Liver (tissue), 9 donors: Measurements from ENCODE around the gene C16orf89. TPM values are rescaled to one million over a fixed set of nuclear protein-coding genes. Genes with fewer than 3 reads are reported as not detected.
"Not testable (repeated sequence)": the region's sequence is repeated elsewhere in the genome, so short reads cannot be mapped to it uniquely, and the experiment has no call there.

ENCODE experiments used
- DNase-seq: peaks from one replicate; pipeline ENCODE4 v3.0.0-alpha.2; 2017; ENCODE audit warnings: low spot score
- H3K27ac ChIP-seq, 2 donors: one replicate each; pipeline ENCODE4 v1.7.0; 2013; ENCODE audit warnings: inconsistent platforms in 2 of 2, low read length in 2 of 2, control low read depth in 1 of 2, low read depth in 1 of 2, mild to moderate bottlenecking in 1 of 2
- H3K27me3 ChIP-seq, 4 donors: one replicate each; pipeline versions ENCODE4 v1.6.1 to v1.7.0; 2013; ENCODE audit warnings: low read length in 3 of 4, inconsistent platforms in 1 of 4, mild to moderate bottlenecking in 1 of 4, moderate library complexity in 1 of 4; ENCODE audit not compliant: control insufficient read depth in 4 of 4, insufficient read depth in 4 of 4
- H3K36me3 ChIP-seq, 4 donors: one replicate each; pipeline versions ENCODE4 v1.6.1 to v1.7.0; 2013; ENCODE audit warnings: low read length in 3 of 4, mild to moderate bottlenecking in 3 of 4, low read depth in 1 of 4, moderate library complexity in 1 of 4; ENCODE audit not compliant: control insufficient read depth in 4 of 4, insufficient read depth in 3 of 4
- H3K4me1 ChIP-seq, 4 donors: one replicate each; pipeline versions ENCODE4 v1.6.1 to v1.7.0; 2013; ENCODE audit warnings: low read length in 3 of 4, mild to moderate bottlenecking in 3 of 4, moderate library complexity in 1 of 4; ENCODE audit not compliant: control insufficient read depth in 4 of 4, insufficient read depth in 4 of 4
- H3K4me3 ChIP-seq, 3 donors: one replicate each; pipeline versions ENCODE4 v1.6.1 to v1.7.0; 2013; ENCODE audit warnings: low read length in 3 of 3, control low read depth in 1 of 3, low read depth in 1 of 3, mild to moderate bottlenecking in 1 of 3
- H3K9ac ChIP-seq, 2 donors: one replicate each; pipeline ENCODE4 v1.7.0; 2013; ENCODE audit warnings: low read length in 2 of 2, mild to moderate bottlenecking in 2 of 2, moderate library complexity in 2 of 2, control low read depth in 1 of 2, low read depth in 1 of 2
- H3K9me3 ChIP-seq, 4 donors: one replicate each; pipeline versions ENCODE4 v1.6.1 to v1.7.0; 2013; ENCODE audit warnings: low read length in 3 of 4; ENCODE audit not compliant: control insufficient read depth in 4 of 4
- FOXA2 ChIP-seq: IDR thresholded peaks from 2 replicates; pipeline ENCODE4 v1.6.1; 2016; ENCODE audit warnings: antibody characterized with exemption
- GABPA ChIP-seq, 2 donors: IDR thresholded peaks in 1 of 2; conservative IDR thresholded peaks in 1 of 2; 2 replicates each; pipeline ENCODE4 v1.6.1; 2016; ENCODE audit warnings: antibody characterized with exemption in 2 of 2, mild to moderate bottlenecking in 1 of 2, moderate library complexity in 1 of 2
- JUND ChIP-seq, 2 donors: IDR thresholded peaks; 2 replicates each; pipeline ENCODE4 v1.6.1; 2016; ENCODE audit warnings: antibody characterized with exemption in 2 of 2
- RAD21 ChIP-seq, 2 donors: IDR thresholded peaks; 2 replicates each; pipeline ENCODE4 v1.6.1; 2016; ENCODE audit warnings: antibody characterized with exemption in 2 of 2, mild to moderate bottlenecking in 2 of 2
- YY1 ChIP-seq: IDR thresholded peaks from 2 replicates; pipeline ENCODE4 v1.6.1; 2016; ENCODE audit warnings: antibody characterized with exemption, mild to moderate bottlenecking
- WGBS: extraction: QIAGEN DNeasy Blood & Tissue Kit; methylation state at CpG from one replicate; pipeline ENCODE4 v1.1.7; 2013; 5-methylcytosine and 5-hydroxymethylcytosine counted together
- polyA plus RNA-seq, 2 donors: library from polyadenylated mRNA; stranded (reverse) in 1 of 2; unstranded in 1 of 2; fragments of 200-250 nt in 1 of 2; fragments of >200 nt in 1 of 2; fragmentation: Nextera tagmentation in 1 of 2; extraction: Ambion mirVana in 1 of 2; gene quantifications; one replicate each; pipeline versions ENCODE4 v1.2.1 to v1.2.3, GENCODE V29; 2013 to 2015
- total RNA-seq, 2 donors: library from RNA; depleted of rRNA; stranded (reverse); fragments of >200 nt; gene quantifications; one replicate each; pipeline ENCODE4 v1.2.3, GENCODE V29; 2014
- TF ChIP-seq, protein P1 (sequence below): fragments of 150-350 bp; IDR thresholded peaks from 2 replicates; pipeline ENCODE4 v1.5.1; 2017; ENCODE audit warnings: improper control_type of control experiment, low read depth, low read length; ENCODE audit not compliant: missing input control
- donor health status: healthy.
- donor health status: healthy.
- donor health status: healthy.
- donor health status: healthy.
- donor health status: healthy.

C16orf89 gene
- total and polyA plus RNA-seq, 4 donors, result 0.25 to 0.61 TPM; not detected in 2

DNA sequence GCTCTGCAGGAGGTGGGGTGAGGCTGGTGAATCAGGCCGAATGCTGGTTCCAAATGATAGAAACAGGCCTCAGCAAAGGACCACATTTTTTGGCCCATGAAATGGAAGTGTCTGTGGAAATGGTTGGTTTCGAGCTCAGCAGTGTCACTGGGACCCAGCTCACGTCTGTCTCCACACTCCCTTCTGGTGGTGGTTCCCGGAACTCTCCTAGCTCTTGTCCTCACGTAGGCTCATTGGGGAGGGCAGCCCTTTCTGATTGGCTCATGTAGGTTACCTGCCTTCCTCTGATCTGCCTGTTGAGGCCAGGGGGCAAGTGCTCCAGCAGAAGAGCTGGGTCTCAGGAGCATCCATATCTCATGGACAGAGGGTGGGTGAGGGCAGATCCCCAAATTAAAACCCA is 9.9 kb upstream of the C16orf89 start:
- peaks cover 1 to 19% (median 8%) of the 10 kb centered on the region in 4 donors for H3K4me1 ChIP-seq
- H3K27me3 ChIP-seq, result no peaks in the 10 kb centered on the region
- H3K9ac ChIP-seq, result no peak overlapping the region
- H3K27ac ChIP-seq, result no peak overlapping the region
- H3K4me3 ChIP-seq, result no peak overlapping the region
- H3K36me3 ChIP-seq, result peaks cover 8 to 24% (median 15%) of the 10 kb centered on the region in 4 donors
- no peak for TF ChIP-seq JUND (IDR thresholded peaks at IDR 0.05)
- no peak for DNase-seq
- no peaks in the 10 kb centered on the region for H3K9me3 ChIP-seq
- 91% methylated on average over 5 of the region's 5 CpGs for WGBS

DNA sequence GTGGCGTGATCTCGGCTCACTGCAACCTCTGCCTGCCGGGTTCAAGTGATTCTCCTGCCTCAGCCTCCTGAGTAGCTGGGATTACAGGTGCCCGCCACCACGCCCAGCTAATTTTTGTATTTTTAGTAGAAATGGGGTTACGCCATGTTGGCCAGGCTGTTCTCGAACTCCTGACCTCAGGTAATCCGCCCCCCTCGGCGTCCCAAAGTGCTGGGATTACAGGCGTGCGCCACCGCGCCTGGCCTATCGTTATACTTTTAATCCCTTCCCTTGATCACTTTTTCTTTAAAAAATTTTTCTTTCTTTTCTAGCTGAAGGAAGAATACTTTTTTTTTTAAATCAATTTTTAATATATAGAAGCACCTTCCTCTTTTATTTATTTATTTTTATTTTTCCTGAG is 8.0 kb upstream of the C16orf89 start:
- H3K9ac ChIP-seq, H3K27ac ChIP-seq, H3K9me3 ChIP-seq, DNase-seq, H3K27me3 ChIP-seq, H3K4me3 ChIP-seq: not testable (repeated sequence)
- 94% methylated on average over 15 of the region's 15 CpGs for WGBS
- peaks cover 1 to 19% (median 8%) of the 10 kb centered on the region in 4 donors for H3K4me1 ChIP-seq
- peaks cover 8 to 22% (median 15%) of the 10 kb centered on the region in 4 donors for H3K36me3 ChIP-seq

DNA sequence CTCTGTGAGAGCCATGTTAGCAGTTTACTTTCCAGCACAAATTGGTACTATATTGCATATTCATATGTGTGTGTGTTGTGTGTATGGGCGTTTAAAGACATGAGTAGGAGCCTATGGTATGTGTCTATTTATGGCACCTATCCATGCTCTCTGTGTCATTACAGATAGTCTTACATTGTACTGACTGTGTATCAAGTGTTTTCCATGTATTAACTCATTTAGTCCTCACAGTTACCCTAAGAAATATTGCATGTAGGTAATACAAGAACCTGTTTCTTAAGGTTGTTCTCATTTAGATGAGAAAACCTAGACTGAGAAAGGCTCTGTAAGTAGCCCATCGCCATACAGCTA is 7.5 kb upstream of the C16orf89 start:
- 94% methylated on average over 2 of the region's 2 CpGs for WGBS
- no peaks in the 10 kb centered on the region for H3K9me3 ChIP-seq
- no peak for DNase-seq

DNA sequence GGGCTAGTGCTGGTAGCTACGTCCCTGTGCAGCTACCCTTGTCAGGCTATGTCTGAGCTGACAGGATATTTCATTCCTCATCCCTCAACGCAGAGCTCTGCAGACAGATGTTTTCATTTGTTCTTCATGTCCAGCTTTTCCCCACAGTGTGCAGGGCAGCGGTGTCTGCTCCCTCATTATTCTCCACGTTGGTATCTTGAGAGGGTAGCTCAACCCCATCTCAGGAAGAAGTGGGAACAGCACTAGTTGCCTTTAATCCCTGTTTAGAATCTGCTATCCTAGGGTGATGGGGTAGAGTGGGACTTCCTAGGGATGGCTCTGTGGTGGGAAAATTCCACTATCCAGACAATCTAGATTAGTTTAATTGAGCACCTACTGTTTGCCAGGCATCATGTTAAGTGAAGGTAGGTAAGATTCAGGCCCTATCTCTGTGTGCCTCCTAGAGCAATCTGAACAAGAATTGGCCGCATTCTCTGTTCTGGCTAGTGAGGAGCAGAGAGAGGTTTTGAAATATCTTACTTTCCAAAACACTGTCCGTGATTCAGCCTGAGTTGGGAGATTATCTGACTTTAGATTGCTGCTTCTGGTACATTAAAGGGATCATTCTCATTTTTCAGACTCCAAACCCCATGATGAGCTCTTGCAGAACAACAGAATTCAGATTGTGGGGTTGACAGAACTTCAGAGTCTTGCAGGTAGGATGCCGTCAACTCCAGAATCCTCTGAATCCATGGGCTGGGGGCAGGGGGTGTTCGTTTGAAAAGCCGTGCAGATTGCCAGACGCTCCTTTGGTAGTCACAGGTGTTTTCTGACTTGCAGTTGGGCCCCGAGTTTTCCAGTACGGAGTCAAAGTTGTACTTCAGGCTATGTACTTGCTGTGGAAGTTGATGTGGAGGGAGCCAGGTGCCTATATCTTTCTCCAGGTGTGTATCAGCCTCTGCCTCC is 6.8 kb upstream of the C16orf89 start:
- H3K36me3 ChIP-seq, result peaks cover 6 to 18% (median 14%) of the 10 kb centered on the region in 4 donors
- WGBS, result 67% methylated on average over 12 of the region's 12 CpGs
- peak overlapping the region; percentile 75 to 93 (median 83) for H3K4me3 ChIP-seq
- H3K9ac ChIP-seq, result peak overlapping the region in 1 of 2 donors; percentile 75
- TF ChIP-seq YY1, result no peak
- no peak for TF ChIP-seq RAD21 (IDR thresholded peaks at IDR 0.05)
- peaks cover 1 to 19% (median 8%) of the 10 kb centered on the region in 4 donors for H3K4me1 ChIP-seq
- no peaks in the 10 kb centered on the region for H3K27me3 ChIP-seq
- no peak for DNase-seq
- H3K9me3 ChIP-seq, result no peaks in the 10 kb centered on the region
- peak overlapping the region; percentile 44 to 78 for H3K27ac ChIP-seq

More for the DNA sequence above, 7.5 kb upstream of the C16orf89 start:
- Histone ChIP-seq H3K27ac (no peak overlapping the region), H3K4me3 (no peak overlapping the region), H3K27me3 (no peaks in the 10 kb centered on the region), H3K9ac (no peak overlapping the region), H3K36me3 (peaks cover 6 to 20% (median 15%) of the 10 kb centered on the region in 4 donors), H3K4me1 (peaks cover 1 to 19% (median 8%) of the 10 kb centered on the region in 4 donors)
- no peak for TF ChIP-seq FOXA2
- no peak for TF ChIP-seq GABPA (IDR thresholded peaks at IDR 0.05 in 1 of 2, conservative IDR thresholded peaks at IDR 0.05 in 1 of 2)
- TF ChIP-seq, protein P1, sequence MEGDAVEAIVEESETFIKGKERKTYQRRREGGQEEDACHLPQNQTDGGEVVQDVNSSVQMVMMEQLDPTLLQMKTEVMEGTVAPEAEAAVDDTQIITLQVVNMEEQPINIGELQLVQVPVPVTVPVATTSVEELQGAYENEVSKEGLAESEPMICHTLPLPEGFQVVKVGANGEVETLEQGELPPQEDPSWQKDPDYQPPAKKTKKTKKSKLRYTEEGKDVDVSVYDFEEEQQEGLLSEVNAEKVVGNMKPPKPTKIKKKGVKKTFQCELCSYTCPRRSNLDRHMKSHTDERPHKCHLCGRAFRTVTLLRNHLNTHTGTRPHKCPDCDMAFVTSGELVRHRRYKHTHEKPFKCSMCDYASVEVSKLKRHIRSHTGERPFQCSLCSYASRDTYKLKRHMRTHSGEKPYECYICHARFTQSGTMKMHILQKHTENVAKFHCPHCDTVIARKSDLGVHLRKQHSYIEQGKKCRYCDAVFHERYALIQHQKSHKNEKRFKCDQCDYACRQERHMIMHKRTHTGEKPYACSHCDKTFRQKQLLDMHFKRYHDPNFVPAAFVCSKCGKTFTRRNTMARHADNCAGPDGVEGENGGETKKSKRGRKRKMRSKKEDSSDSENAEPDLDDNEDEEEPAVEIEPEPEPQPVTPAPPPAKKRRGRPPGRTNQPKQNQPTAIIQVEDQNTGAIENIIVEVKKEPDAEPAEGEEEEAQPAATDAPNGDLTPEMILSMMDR, result no peak
